ENCODE measurements around the gene USP16. TPM values are rescaled to one million over a fixed set of nuclear protein-coding genes. Genes with fewer than 3 reads are reported as not detected.

USP16 gene
- total RNA-seq, 1 donor from 2014 or later = 17.2 TPM

- no peak overlapping the region for H3K27ac ChIP-seq (ENCODE audit: low read depth, low read length)
- H3K9ac ChIP-seq (ENCODE audit: low read depth in 1 of 3, low read length in 3 of 3) = no peak overlapping the region
- no peaks in the 10 kb centered on the region for H3K27me3 ChIP-seq (ENCODE audit: control insufficient read depth in 3 of 3, insufficient read depth in 3 of 3, low read length in 3 of 3)
- peaks cover 21 to 41% (median 32%) of the 10 kb centered on the region in 3 donors for H3K36me3 ChIP-seq (ENCODE audit: control insufficient read depth in 3 of 3, insufficient read depth in 3 of 3, low read length in 3 of 3)
- H3K4me1 ChIP-seq (ENCODE audit: control insufficient read depth in 3 of 3, insufficient read depth in 3 of 3, low read length in 3 of 3) = peaks cover 7 to 17% (median 14%) of the 10 kb centered on the region in 3 donors
- no peaks in the 10 kb centered on the region for H3K9me3 ChIP-seq (ENCODE audit: control insufficient read depth in 3 of 3, low read length in 3 of 3)
- no peak overlapping the region for H3K4me3 ChIP-seq (ENCODE audit: low read length in 3 of 3)
These were observed 5.1 kb downstream of the USP16 start for GRCh38 chr21:29029524-29029923.

- no peak overlapping the region for H3K9ac ChIP-seq (ENCODE audit: low read depth in 1 of 3, low read length in 3 of 3)
- no peaks in the 10 kb centered on the region for H3K27me3 ChIP-seq (ENCODE audit: control insufficient read depth in 3 of 3, insufficient read depth in 3 of 3, low read length in 3 of 3)
- no peak overlapping the region for H3K4me3 ChIP-seq (ENCODE audit: low read length in 3 of 3)
- H3K4me1 ChIP-seq (ENCODE audit: control insufficient read depth in 3 of 3, insufficient read depth in 3 of 3, low read length in 3 of 3) = peaks cover 2 to 9% (median 7%) of the 10 kb centered on the region in 3 donors
- no peaks in the 10 kb centered on the region for H3K9me3 ChIP-seq (ENCODE audit: control insufficient read depth in 3 of 3, low read length in 3 of 3)
- H3K27ac ChIP-seq (ENCODE audit: low read depth, low read length) = no peak overlapping the region
- H3K36me3 ChIP-seq (ENCODE audit: control insufficient read depth in 3 of 3, insufficient read depth in 3 of 3, low read length in 3 of 3) = peaks cover 23 to 43% (median 38%) of the 10 kb centered on the region in 3 donors
These were observed 6.4 kb downstream of the USP16 start for GRCh38 chr21:29030909-29031308.

- H3K9me3 ChIP-seq (ENCODE audit: control insufficient read depth in 3 of 3, low read length in 3 of 3) = no peaks in the 10 kb centered on the region
- peaks cover 30 to 63% (median 58%) of the 10 kb centered on the region in 3 donors for H3K36me3 ChIP-seq (ENCODE audit: control insufficient read depth in 3 of 3, insufficient read depth in 3 of 3, low read length in 3 of 3)
- no peak overlapping the region for H3K9ac ChIP-seq (ENCODE audit: low read depth in 1 of 3, low read length in 3 of 3)
- no peak overlapping the region for H3K4me3 ChIP-seq (ENCODE audit: low read length in 3 of 3)
- H3K27me3 ChIP-seq (ENCODE audit: control insufficient read depth in 3 of 3, insufficient read depth in 3 of 3, low read length in 3 of 3) = no peaks in the 10 kb centered on the region
- no peaks in the 10 kb centered on the region for H3K4me1 ChIP-seq (ENCODE audit: control insufficient read depth in 3 of 3, insufficient read depth in 3 of 3, low read length in 3 of 3)
- H3K27ac ChIP-seq (ENCODE audit: low read depth, low read length) = no peak overlapping the region
These were observed 8.8 kb downstream of the USP16 start for GRCh38 chr21:29033301-29033700.

- H3K9me3 ChIP-seq (ENCODE audit: control insufficient read depth in 3 of 3, low read length in 3 of 3) = no peaks in the 10 kb centered on the region
- peaks cover 30 to 67% (median 61%) of the 10 kb centered on the region in 3 donors for H3K36me3 ChIP-seq (ENCODE audit: control insufficient read depth in 3 of 3, insufficient read depth in 3 of 3, low read length in 3 of 3)
- H3K9ac ChIP-seq (ENCODE audit: low read depth in 1 of 3, low read length in 3 of 3) = no peak overlapping the region
- H3K4me3 ChIP-seq (ENCODE audit: low read length in 3 of 3) = no peak overlapping the region
- H3K4me1 ChIP-seq (ENCODE audit: control insufficient read depth in 3 of 3, insufficient read depth in 3 of 3, low read length in 3 of 3) = no peaks in the 10 kb centered on the region
- H3K27me3 ChIP-seq (ENCODE audit: control insufficient read depth in 3 of 3, insufficient read depth in 3 of 3, low read length in 3 of 3) = no peaks in the 10 kb centered on the region
- H3K27ac ChIP-seq (ENCODE audit: low read depth, low read length) = no peak overlapping the region
These were observed 9.4 kb downstream of the USP16 start for GRCh38 chr21:29033871-29034270.

- H3K4me3 ChIP-seq (ENCODE audit: low read length in 3 of 3) = no peak overlapping the region
- H3K36me3 ChIP-seq (ENCODE audit: control insufficient read depth in 3 of 3, insufficient read depth in 3 of 3, low read length in 3 of 3) = peaks cover 31 to 73% (median 61%) of the 10 kb centered on the region in 3 donors
- H3K27me3 ChIP-seq (ENCODE audit: control insufficient read depth in 3 of 3, insufficient read depth in 3 of 3, low read length in 3 of 3) = no peaks in the 10 kb centered on the region
- no peak overlapping the region for H3K27ac ChIP-seq (ENCODE audit: low read depth, low read length)
- no peaks in the 10 kb centered on the region for H3K9me3 ChIP-seq (ENCODE audit: control insufficient read depth in 3 of 3, low read length in 3 of 3)
- H3K9ac ChIP-seq (ENCODE audit: low read depth in 1 of 3, low read length in 3 of 3) = no peak overlapping the region
- H3K4me1 ChIP-seq (ENCODE audit: control insufficient read depth in 3 of 3, insufficient read depth in 3 of 3, low read length in 3 of 3) = no peaks in the 10 kb centered on the region
These were observed 10.2 kb downstream of the USP16 start for GRCh38 chr21:29034678-29035077.

DNA sequence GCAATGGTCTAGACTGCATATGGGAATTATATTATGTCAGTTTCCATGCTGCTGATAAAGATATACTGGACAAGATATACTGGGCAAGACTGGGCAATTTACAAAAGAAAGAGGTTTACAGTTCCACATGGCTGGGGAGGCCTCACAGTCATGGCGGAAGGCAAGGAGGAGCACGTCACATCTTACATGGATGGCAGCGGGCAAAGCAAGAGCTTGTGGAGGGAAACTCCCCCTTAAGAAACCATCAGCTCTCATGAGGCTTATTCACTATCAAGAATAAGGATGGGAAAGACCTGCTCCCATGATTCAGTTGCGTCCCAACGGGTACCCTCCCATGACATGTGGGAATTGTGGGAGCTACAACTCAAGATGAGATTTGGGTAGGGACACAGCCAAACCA, 27.8 kb downstream of the USP16 start:
- H3K4me1 ChIP-seq (ENCODE audit: control insufficient read depth in 3 of 3, insufficient read depth in 3 of 3, low read length in 3 of 3) = peaks cover 0 to 15% (median 6%) of the 10 kb centered on the region in 3 donors
- no peak overlapping the region for H3K4me3 ChIP-seq (ENCODE audit: low read length in 3 of 3)
- H3K9ac ChIP-seq (ENCODE audit: low read depth in 1 of 3, low read length in 3 of 3) = no peak overlapping the region
- H3K27me3 ChIP-seq (ENCODE audit: control insufficient read depth in 3 of 3, insufficient read depth in 3 of 3, low read length in 3 of 3) = no peaks in the 10 kb centered on the region
- peaks cover 31 to 80% (median 73%) of the 10 kb centered on the region in 3 donors for H3K36me3 ChIP-seq (ENCODE audit: control insufficient read depth in 3 of 3, insufficient read depth in 3 of 3, low read length in 3 of 3)
- no peak overlapping the region for H3K27ac ChIP-seq (ENCODE audit: low read depth, low read length)
- H3K9me3 ChIP-seq (ENCODE audit: control insufficient read depth in 3 of 3, low read length in 3 of 3) = no peaks in the 10 kb centered on the region

GRCh38 chr21:29053011-29053553, 28.6 kb downstream of the USP16 start:
- peaks cover 27 to 81% (median 72%) of the 10 kb centered on the region in 3 donors for H3K36me3 ChIP-seq (ENCODE audit: control insufficient read depth in 3 of 3, insufficient read depth in 3 of 3, low read length in 3 of 3)
- no peak overlapping the region for H3K9ac ChIP-seq (ENCODE audit: low read depth in 1 of 3, low read length in 3 of 3)
- no peaks in the 10 kb centered on the region for H3K27me3 ChIP-seq (ENCODE audit: control insufficient read depth in 3 of 3, insufficient read depth in 3 of 3, low read length in 3 of 3)
- H3K9me3 ChIP-seq (ENCODE audit: control insufficient read depth in 3 of 3, low read length in 3 of 3) = no peaks in the 10 kb centered on the region
- H3K4me3 ChIP-seq (ENCODE audit: low read length in 3 of 3) = no peak overlapping the region
- H3K4me1 ChIP-seq (ENCODE audit: control insufficient read depth in 3 of 3, insufficient read depth in 3 of 3, low read length in 3 of 3) = peaks cover 0 to 15% (median 6%) of the 10 kb centered on the region in 3 donors
- H3K27ac ChIP-seq (ENCODE audit: low read depth, low read length) = no peak overlapping the region

- peaks cover 27 to 77% (median 72%) of the 10 kb centered on the region in 3 donors for H3K36me3 ChIP-seq (ENCODE audit: control insufficient read depth in 3 of 3, insufficient read depth in 3 of 3, low read length in 3 of 3)
- H3K27me3 ChIP-seq (ENCODE audit: control insufficient read depth in 3 of 3, insufficient read depth in 3 of 3, low read length in 3 of 3) = no peaks in the 10 kb centered on the region
- H3K4me3 ChIP-seq (ENCODE audit: low read length in 3 of 3) = no peak overlapping the region
- no peaks in the 10 kb centered on the region for H3K9me3 ChIP-seq (ENCODE audit: control insufficient read depth in 3 of 3, low read length in 3 of 3)
- H3K4me1 ChIP-seq (ENCODE audit: control insufficient read depth in 3 of 3, insufficient read depth in 3 of 3, low read length in 3 of 3) = peaks cover 0 to 15% (median 6%) of the 10 kb centered on the region in 3 donors
- H3K27ac ChIP-seq (ENCODE audit: low read depth, low read length) = no peak overlapping the region
- H3K9ac ChIP-seq (ENCODE audit: low read depth in 1 of 3, low read length in 3 of 3) = no peak overlapping the region
These were observed 29.2 kb downstream of the USP16 start for GRCh38 chr21:29053656-29054055.

GRCh38 chr21:29055080-29055479, 30.6 kb downstream of the USP16 start:
- Histone ChIP-seq H3K9ac (ENCODE audit: low read depth in 1 of 3, low read length in 3 of 3) (peak overlapping the region in 1 of 3 donors; percentile 3), H3K36me3 (ENCODE audit: control insufficient read depth in 3 of 3, insufficient read depth in 3 of 3, low read length in 3 of 3) (peaks cover 23 to 75% (median 70%) of the 10 kb centered on the region in 3 donors), H3K9me3 (ENCODE audit: control insufficient read depth in 3 of 3, low read length in 3 of 3) (no peaks in the 10 kb centered on the region), H3K4me3 (ENCODE audit: low read length in 3 of 3) (no peak overlapping the region), H3K27ac (ENCODE audit: low read depth, low read length) (peak overlapping the region; percentile 62), H3K27me3 (ENCODE audit: control insufficient read depth in 3 of 3, insufficient read depth in 3 of 3, low read length in 3 of 3) (no peaks in the 10 kb centered on the region), H3K4me1 (ENCODE audit: control insufficient read depth in 3 of 3, insufficient read depth in 3 of 3, low read length in 3 of 3) (peaks cover 0 to 15% (median 6%) of the 10 kb centered on the region in 3 donors)

GRCh38 chr21:29056005-29056404, 31.5 kb downstream of the USP16 start:
- H3K27me3 ChIP-seq (ENCODE audit: control insufficient read depth in 3 of 3, insufficient read depth in 3 of 3, low read length in 3 of 3) = no peaks in the 10 kb centered on the region
- H3K4me1 ChIP-seq (ENCODE audit: control insufficient read depth in 3 of 3, insufficient read depth in 3 of 3, low read length in 3 of 3) = peaks cover 0 to 15% (median 6%) of the 10 kb centered on the region in 3 donors
- no peak overlapping the region for H3K9ac ChIP-seq (ENCODE audit: low read depth in 1 of 3, low read length in 3 of 3)
- H3K9me3 ChIP-seq (ENCODE audit: control insufficient read depth in 3 of 3, low read length in 3 of 3) = no peaks in the 10 kb centered on the region
- H3K4me3 ChIP-seq (ENCODE audit: low read length in 3 of 3) = no peak overlapping the region
- H3K36me3 ChIP-seq (ENCODE audit: control insufficient read depth in 3 of 3, insufficient read depth in 3 of 3, low read length in 3 of 3) = peaks cover 21 to 75% (median 69%) of the 10 kb centered on the region in 3 donors
- H3K27ac ChIP-seq (ENCODE audit: low read depth, low read length) = peak overlapping the region; percentile 29
